ENCODE measurements around the gene ERBB2.

The ERBB2 gene

DNA sequence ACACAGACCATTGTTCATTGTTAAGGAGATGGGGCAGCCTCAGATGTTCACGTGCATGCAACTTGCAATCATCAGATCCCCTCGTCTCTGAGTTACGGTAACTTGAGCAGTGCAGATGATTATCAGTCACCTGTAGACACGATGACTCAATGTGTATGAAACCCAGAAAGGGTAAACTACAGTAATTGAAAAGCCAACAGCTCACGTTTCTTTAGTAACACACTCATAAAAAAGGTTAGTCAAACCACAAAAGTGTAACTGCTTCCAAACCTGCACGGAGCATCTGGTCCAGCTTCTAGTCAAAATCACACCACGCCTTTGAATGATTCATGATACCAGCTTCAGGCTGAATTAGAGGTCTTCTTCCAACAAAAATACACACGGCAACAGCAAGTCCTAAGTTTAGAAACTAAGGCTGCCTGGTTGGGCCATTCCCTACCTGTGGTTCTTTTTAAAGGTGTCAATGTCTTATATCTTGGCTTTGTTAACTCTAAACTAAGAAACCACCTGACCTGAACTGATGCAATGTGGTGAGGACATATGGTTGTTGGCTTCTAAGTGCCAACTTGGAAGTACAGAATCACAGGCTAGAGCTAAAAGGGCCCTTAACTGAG lies 70.2 kb downstream of the ERBB2 start:
- DNase-seq, result peak; percentile 91

- no peak for DNase-seq
Observed at GRCh38 chr17:39772415-39772814, 72.6 kb downstream of the ERBB2 start.

GRCh38 chr17:39772987-39773934 lies 73.4 kb downstream of the ERBB2 start:
- DNase-seq, result no peak

DNA sequence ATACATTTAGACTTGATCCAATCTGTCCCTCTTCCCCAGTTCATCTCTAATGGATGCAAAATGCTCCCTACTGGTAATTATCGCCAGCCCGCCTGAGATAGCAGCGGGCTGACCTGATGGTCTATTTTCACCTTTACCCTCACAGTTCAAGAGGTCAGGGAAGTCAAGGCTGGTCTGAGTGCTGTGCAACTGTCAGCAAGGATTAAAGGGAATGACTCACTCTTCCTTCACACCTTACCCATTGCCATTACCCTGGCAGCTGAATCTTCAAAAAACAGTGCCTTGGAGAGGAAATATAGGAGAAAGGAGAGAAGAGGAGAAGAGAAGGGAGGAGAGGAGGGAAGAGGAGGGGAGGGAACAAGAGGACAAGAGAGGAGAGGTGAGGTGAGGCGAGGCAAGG lies 74.2 kb downstream of the ERBB2 start:
- DNase-seq, result no peak

- no peak for DNase-seq
Observed at GRCh38 chr17:39775031-39775430, 75.2 kb downstream of the ERBB2 start.

- no peak for DNase-seq
Observed at GRCh38 chr17:39776252-39776651, 76.4 kb downstream of the ERBB2 start.

DNA sequence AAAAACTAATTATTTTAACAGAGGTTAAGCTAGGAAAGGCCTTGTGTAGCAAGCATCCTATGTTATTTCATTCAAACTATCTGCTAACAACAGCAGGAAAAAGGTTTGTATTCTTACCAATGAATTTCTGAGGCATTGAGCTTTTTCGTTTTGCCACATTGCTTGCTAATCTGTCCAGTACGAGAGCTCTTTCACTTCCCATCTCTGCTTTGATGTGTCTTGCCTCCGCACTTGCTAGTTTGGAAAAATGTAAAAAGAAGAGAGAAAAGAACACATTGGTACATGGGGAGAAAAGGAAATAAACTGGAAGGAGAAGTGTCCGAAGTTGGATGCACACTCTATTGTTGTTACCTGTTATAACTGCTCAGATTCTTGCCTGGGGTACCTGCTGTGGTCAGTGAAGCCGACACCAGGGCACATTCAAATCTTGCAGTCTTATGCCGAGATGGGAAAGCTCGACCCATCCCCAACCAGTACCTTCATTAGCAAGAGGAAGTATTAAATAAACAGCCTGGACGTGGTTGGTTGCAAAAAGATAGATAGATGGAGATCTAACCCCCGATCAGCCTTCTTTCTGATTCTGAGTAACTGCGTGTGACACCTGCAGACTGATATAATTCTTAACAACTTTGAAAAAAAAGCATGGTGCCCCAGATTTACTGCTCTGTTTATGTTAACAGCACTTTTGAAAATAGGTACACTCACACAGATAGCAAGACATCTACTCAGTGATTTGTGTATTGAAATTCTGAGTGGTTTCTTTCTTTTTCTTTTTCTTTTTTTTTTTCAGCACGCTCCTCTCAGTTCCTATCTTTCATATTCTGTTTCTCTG lies 77.9 kb downstream of the ERBB2 start:
- DNase-seq, result peak; percentile 9
